ENCODE results near the gene ZNF488. TPM values are rescaled to one million over a fixed set of nuclear protein-coding genes. Genes with fewer than 3 reads are reported as not detected.

ZNF488 gene
- total RNA-seq, 1 donor from 2014 or later: 1.9 TPM

- no peak for DNase-seq
Observed at GRCh38 chr10:47381427-47382379, 2.4 kb downstream of the ZNF488 start.

GRCh38 chr10:47381103-47381395, 3.0 kb downstream of the ZNF488 start:
- no peak for DNase-seq

DNA sequence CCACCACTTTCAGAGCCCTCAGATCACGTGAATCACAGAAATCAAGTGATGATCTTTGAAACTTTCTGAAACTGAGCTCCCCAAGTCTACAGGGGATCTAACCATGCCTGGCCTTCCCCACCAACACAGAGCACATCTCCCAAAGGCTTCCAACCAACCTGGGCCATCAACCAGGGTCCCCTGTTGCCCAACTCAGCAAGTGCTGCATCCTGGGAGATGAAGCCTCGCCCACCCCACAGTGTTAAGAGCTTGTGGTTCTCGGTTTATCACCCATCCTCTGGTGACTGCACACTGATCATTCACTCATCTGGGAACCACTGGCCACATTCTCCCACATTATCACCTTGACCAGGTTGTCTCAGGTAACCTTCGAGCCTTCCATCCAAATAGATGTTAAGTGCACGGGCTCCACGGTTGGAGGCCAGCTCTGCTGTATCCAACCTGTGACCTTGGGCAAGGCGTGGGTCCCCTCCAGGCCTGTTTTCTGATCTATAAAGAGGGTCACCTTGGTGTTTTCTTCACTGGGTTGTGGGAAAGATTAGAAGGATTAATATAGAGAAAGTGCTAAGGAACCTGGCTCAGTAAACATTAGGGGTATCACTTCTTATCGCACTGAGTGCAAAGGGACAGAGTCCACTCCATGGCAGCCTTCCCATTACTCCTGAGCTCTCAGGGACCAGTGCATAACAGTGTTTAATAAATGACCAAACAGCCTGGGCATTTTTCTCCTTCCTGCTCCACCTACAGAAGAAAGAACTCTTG, 3.6 kb downstream of the ZNF488 start:
- DNase-seq: no peak

- peak; percentile 48 for DNase-seq
Observed at GRCh38 chr10:47379901-47380300, 4.2 kb downstream of the ZNF488 start.

- no peak for DNase-seq
Observed at GRCh38 chr10:47379445-47379785, 4.7 kb downstream of the ZNF488 start.

- no peak for DNase-seq
Observed at GRCh38 chr10:47378606-47379444, 5.3 kb downstream of the ZNF488 start.

GRCh38 chr10:47378183-47378510, 5.9 kb downstream of the ZNF488 start:
- no peak for DNase-seq

- DNase-seq: no peak
Observed at GRCh38 chr10:47376522-47377220, 7.4 kb downstream of the ZNF488 start.

DNA sequence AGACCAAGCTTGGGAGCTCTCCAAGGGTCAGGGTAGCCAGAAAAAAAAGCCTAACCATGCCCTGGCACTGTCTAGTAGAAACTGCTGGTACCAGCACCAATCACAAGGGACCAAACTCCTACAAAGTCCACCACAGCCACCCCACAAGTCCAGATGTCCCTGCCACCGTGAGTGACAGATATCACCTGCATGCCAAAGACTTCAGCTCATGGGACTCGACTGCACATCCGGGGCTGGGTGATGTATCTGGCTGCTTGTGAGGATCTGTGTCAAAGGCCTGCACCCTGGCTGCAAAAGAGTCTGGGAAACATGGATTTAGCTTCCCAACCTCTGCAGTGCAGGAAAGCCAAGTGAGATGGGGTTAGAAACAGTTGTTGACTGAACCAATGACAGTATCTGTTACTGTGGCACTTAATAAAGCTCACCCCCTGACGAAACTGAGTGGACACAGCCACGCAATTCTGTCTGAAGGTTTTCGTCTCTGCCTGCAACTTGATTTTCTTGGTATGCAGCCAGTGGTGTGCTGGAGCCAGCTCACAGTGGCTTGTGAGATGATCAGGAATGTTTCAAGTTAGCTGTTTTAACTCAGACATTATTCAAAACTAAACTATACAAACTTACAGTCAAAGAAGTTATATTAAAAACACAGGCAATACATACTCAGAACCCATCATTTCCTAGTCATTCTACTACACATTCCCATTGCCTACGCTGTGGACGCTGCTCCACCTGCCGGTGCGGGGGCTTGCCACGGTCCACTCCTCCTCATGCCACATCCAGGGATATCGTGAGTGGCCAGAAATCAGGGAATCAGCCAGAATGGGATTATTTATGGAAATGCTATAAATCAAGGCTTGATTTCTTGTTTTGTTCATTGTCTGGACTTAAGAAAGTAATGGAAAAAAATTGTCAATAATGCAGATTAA, 9.2 kb downstream of the ZNF488 start:
- no peak for DNase-seq

DNA sequence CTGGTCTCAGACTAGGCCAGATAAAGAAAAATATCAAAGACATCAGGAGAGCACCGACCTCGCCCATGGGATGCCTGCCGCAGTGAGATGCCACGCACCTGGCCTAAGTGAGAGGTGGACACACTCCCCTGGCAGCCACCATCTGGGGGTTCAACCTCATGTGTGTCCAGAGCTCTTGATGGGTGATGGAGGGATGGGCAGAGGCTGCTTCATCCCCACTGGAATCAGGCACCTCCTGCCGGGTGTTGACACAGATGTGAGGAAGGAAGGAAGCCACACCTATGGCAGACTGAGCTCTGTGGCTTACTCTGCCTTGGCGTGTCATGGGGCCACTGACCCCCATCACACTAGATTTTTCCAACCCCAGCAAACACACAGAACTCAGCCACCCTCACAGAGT, 11.4 kb downstream of the ZNF488 start:
- no peak for DNase-seq

- DNase-seq: no peak
Observed at GRCh38 chr10:47371629-47372485, 12.2 kb downstream of the ZNF488 start.

- DNase-seq: no peak
Observed at GRCh38 chr10:47370878-47371277, 13.2 kb downstream of the ZNF488 start.

DNA sequence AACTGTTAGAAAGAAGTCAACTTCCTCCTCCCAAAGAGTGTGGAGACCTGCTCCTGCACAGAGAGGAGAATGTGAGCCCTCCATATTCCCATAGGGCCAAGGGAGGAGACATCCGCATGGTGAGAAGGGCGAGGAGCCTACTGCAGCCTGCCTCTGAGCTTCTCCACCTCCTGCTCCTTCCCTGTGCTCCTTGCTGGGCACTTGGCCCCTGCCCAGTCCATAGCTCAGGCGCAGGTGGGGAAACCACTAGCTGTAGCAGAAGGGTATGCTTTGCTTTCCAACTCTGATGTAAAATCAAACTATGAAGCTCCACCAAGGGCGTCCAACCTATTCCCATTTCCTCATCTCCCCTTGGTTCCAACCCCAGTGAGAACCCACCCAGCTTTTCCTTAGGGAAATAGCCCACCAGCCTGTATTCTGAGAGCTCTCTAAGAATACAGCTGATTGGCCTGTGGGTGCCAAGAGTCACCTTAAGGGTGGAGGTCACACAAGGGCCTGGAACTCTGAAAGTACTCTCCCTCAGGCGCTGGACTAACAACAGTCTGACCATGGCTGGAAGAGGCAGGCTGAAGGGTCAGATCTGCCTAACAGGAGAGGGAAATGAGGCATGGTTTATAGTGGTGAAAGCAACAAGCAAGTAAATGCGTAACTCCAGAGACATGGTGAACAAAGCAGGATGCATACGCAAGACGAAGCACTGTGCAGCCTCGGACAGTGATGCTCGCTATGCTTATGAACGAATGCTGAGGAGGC, 13.9 kb downstream of the ZNF488 start:
- DNase-seq: no peak

DNA sequence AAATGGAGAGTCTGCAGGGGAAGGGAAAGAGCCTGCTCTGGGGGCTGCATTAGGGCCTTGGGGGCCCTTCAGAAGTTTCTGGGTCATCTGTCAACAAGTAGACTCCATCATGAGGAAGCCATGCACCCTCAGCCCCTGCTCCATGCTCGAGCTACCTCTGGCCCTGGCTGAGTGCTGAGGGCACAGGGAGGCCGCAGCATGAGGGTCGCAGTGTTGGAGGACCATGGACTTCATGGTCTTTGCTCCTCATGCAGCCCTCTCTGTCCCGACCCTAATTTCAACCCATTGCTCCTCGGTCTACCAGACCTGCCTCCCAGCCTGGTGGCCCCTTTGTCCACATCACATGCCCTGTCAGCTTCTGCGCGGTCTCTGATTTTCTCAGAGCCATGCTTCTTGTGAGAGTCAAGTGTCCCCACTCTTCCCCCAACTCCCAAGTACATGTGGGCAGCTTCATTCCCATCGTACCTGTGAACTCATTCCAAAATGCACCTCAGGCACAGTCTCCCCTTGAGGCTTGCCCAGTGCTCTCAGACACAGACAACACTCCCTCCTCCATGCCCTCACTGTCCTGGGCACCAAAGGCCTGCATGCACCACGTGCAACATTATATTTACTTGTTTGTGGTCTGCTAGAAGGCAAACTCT, 14.7 kb downstream of the ZNF488 start:
- DNase-seq: no peak

GRCh38 chr10:47368431-47369180, 15.5 kb downstream of the ZNF488 start:
- no peak for DNase-seq

GRCh38 chr10:47367646-47368045, 16.4 kb downstream of the ZNF488 start:
- DNase-seq: no peak

GRCh38 chr10:47366731-47367460, 17.2 kb downstream of the ZNF488 start:
- DNase-seq: no peak

Data from occipital lobe (tissue), 2 donors.